ENCODE results near the gene PABPN1L.

DNA sequence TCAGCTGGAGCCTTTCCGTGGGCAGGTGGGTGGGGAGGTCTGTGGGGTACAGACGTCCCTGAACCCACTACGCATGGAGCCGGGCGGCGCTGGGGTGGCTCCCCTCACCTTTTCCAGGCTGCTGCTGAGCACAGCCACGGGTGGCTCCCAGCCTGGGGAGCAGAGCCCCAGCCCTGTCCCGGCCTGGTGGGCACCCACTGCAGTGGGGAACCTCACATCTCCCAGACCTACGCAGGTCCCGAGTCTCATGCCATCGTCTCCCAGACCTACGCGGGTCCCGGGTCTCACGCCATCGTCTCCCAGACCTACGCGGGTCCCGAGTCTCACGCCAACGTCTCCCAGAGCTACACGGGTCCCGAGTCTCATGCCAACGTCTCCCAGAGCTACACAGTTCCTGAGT is 37.7 kb downstream of the PABPN1L start:
- TF ChIP-seq, protein P1, sequence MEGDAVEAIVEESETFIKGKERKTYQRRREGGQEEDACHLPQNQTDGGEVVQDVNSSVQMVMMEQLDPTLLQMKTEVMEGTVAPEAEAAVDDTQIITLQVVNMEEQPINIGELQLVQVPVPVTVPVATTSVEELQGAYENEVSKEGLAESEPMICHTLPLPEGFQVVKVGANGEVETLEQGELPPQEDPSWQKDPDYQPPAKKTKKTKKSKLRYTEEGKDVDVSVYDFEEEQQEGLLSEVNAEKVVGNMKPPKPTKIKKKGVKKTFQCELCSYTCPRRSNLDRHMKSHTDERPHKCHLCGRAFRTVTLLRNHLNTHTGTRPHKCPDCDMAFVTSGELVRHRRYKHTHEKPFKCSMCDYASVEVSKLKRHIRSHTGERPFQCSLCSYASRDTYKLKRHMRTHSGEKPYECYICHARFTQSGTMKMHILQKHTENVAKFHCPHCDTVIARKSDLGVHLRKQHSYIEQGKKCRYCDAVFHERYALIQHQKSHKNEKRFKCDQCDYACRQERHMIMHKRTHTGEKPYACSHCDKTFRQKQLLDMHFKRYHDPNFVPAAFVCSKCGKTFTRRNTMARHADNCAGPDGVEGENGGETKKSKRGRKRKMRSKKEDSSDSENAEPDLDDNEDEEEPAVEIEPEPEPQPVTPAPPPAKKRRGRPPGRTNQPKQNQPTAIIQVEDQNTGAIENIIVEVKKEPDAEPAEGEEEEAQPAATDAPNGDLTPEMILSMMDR (conservative IDR thresholded peaks at IDR 0.05) = no peak
- no peak for TF ChIP-seq ZFX (IDR thresholded peaks at IDR 0.05)

Data from C4-2B (cell line).